GM19324 (cell line): Measurements from ENCODE around the gene SLC25A41.

Source experiments
- ATAC-seq: cut with Tn5 transposase; IDR thresholded peaks from one replicate; pipeline ENCODE4 v1.9.1; 2021; ENCODE audit warnings: mild to moderate bottlenecking, moderate library complexity; ENCODE audit not compliant: unreplicated experiment, low FRiP score

Gene SLC25A41

GRCh38 chr19:6460099-6460884 lies 26.7 kb upstream of the SLC25A41 start:
- peak; percentile 82 for ATAC-seq

GRCh38 chr19:6459262-6460098 lies 25.9 kb upstream of the SLC25A41 start, which contains the start of gene SLC25A23:
Gene SLC25A23 (minus strand): TSS chr19:6459792. CDS start chr19:6459628, 164 bp downstream.
- ATAC-seq = peak; percentile 41

- ATAC-seq = no peak
These were observed 25.2 kb upstream of the SLC25A41 start for GRCh38 chr19:6458695-6459261.

- no peak for ATAC-seq
These were observed 24.6 kb upstream of the SLC25A41 start for GRCh38 chr19:6457958-6458694.

GRCh38 chr19:6455924-6456323 lies 22.4 kb upstream of the SLC25A41 start:
- no peak for ATAC-seq

- no peak for ATAC-seq
These were observed 20.5 kb upstream of the SLC25A41 start for GRCh38 chr19:6453951-6454565.

GRCh38 chr19:6452899-6453298 lies 19.3 kb upstream of the SLC25A41 start:
- no peak for ATAC-seq

GRCh38 chr19:6452223-6452614 lies 18.7 kb upstream of the SLC25A41 start:
- ATAC-seq = no peak

- ATAC-seq = no peak
These were observed 18.1 kb upstream of the SLC25A41 start for GRCh38 chr19:6451583-6452222.

- no peak for ATAC-seq
These were observed 16.6 kb upstream of the SLC25A41 start for GRCh38 chr19:6450166-6450565.

- ATAC-seq = no peak
These were observed 14.5 kb upstream of the SLC25A41 start for GRCh38 chr19:6448045-6448444.

- ATAC-seq = no peak
These were observed 12.9 kb upstream of the SLC25A41 start for GRCh38 chr19:6446452-6446851.

- ATAC-seq = no peak
These were observed 10.4 kb upstream of the SLC25A41 start for GRCh38 chr19:6443986-6444385.

- no peak for ATAC-seq
These were observed 8.6 kb upstream of the SLC25A41 start for GRCh38 chr19:6442087-6442688.

- ATAC-seq = no peak
These were observed 7.3 kb upstream of the SLC25A41 start for GRCh38 chr19:6440905-6441304.

GRCh38 chr19:6439743-6440142 lies 6.2 kb upstream of the SLC25A41 start:
- ATAC-seq = no peak

- ATAC-seq = no peak
These were observed 398 bp downstream of the SLC25A41 start for GRCh38 chr19:6433165-6433564.

- ATAC-seq = no peak
These were observed 1.7 kb downstream of the SLC25A41 start for GRCh38 chr19:6431891-6432290.
